ENCODE data around the gene C1orf21.

Gene C1orf21

GRCh38 chr1:184483101-184483683, 96.4 kb downstream of the C1orf21 start:
- no peak for FAIRE-seq
- DNase-seq (ENCODE audit: low spot score), result no peak

- DNase-seq (ENCODE audit: low spot score) (no peak), FAIRE-seq (no peak)
Observed at GRCh38 chr1:184485751-184486723, 99.2 kb downstream of the C1orf21 start.

- FAIRE-seq, result no peak
- no peak for DNase-seq (ENCODE audit: low spot score)
Observed at GRCh38 chr1:184486761-184487445, 100.1 kb downstream of the C1orf21 start.

GRCh38 chr1:184487531-184488193, 100.8 kb downstream of the C1orf21 start:
- DNase-seq (ENCODE audit: low spot score) (no peak), FAIRE-seq (no peak)

GRCh38 chr1:184489908-184490307, 103.1 kb downstream of the C1orf21 start:
- no peak for DNase-seq (ENCODE audit: low spot score)
- FAIRE-seq, result no peak

GRCh38 chr1:184492536-184492935, 105.7 kb downstream of the C1orf21 start:
- FAIRE-seq (no peak), DNase-seq (ENCODE audit: low spot score) (no peak)

GRCh38 chr1:184493987-184494388, 107.2 kb downstream of the C1orf21 start:
- DNase-seq (ENCODE audit: low spot score), result no peak
- no peak for FAIRE-seq

GRCh38 chr1:184494929-184495328, 108.1 kb downstream of the C1orf21 start:
- DNase-seq (ENCODE audit: low spot score) (no peak), FAIRE-seq (no peak)

GRCh38 chr1:184497959-184498723, 111.3 kb downstream of the C1orf21 start:
- no peak for FAIRE-seq
- no peak for DNase-seq (ENCODE audit: low spot score)

- FAIRE-seq (no peak), DNase-seq (ENCODE audit: low spot score) (no peak)
Observed at GRCh38 chr1:184499616-184500015, 112.8 kb downstream of the C1orf21 start.

- FAIRE-seq, result no peak
- DNase-seq (ENCODE audit: low spot score), result no peak
Observed at GRCh38 chr1:184502161-184502560, 115.3 kb downstream of the C1orf21 start.

- FAIRE-seq (no peak), DNase-seq (ENCODE audit: low spot score) (no peak)
Observed at GRCh38 chr1:184503221-184503749, 116.5 kb downstream of the C1orf21 start.

GRCh38 chr1:184504040-184504954, 117.5 kb downstream of the C1orf21 start:
- FAIRE-seq (no peak), DNase-seq (ENCODE audit: low spot score) (no peak)

GRCh38 chr1:184504955-184505338, 118.1 kb downstream of the C1orf21 start:
- no peak for DNase-seq (ENCODE audit: low spot score)
- FAIRE-seq, result no peak

- DNase-seq (ENCODE audit: low spot score), result no peak
- no peak for FAIRE-seq
Observed at GRCh38 chr1:184506481-184506880, 119.7 kb downstream of the C1orf21 start.

- no peak for DNase-seq (ENCODE audit: low spot score)
- no peak for FAIRE-seq
Observed at GRCh38 chr1:184507165-184507564, 120.3 kb downstream of the C1orf21 start.

- no peak for FAIRE-seq
- no peak for DNase-seq (ENCODE audit: low spot score)
Observed at GRCh38 chr1:184507604-184508280, 120.9 kb downstream of the C1orf21 start.

GRCh38 chr1:184509105-184509504, 122.3 kb downstream of the C1orf21 start:
- no peak for DNase-seq (ENCODE audit: low spot score)
- no peak for FAIRE-seq

GRCh38 chr1:184510110-184510509, 123.3 kb downstream of the C1orf21 start:
- FAIRE-seq (no peak), DNase-seq (ENCODE audit: low spot score) (no peak)

Data from urothelium cell line (cell line).